Activated naive CD8-positive, alpha-beta T cell treated with anti-CD3 and anti-CD28 coated beads, Interleukin-2, amount 10 ng/mL, durations not matched to agents 7 days and 5 days (primary cell): Measurements from ENCODE around the gene TEX48. TPM values are rescaled to one million over a fixed set of nuclear protein-coding genes. Genes with fewer than 3 reads are reported as not detected.

ENCODE experiments used
- ATAC-seq: fragments of 150-1000 bp; cut with Tn5 transposase; one replicate; pipeline ENCODE4 v1.10.0; 2021; ENCODE audit warnings: low read depth, moderate library complexity
- POLR2A ChIA-PET: fragments of 350-600 bp; sonication (Branson Sonifier 250); formaldehyde crosslinking; loops from one replicate; lab custom pipeline; 2021; ENCODE audit warnings: antibody characterized with exemption; lab: Charles Lee
- DNase-seq: peaks from one replicate; pipeline ENCODE4 v3.0.0; 2021
- H3K27ac Mint-ChIP-seq: one replicate; pipeline ENCODE4 v1.8.0; 2022; ENCODE audit warnings: mild to moderate bottlenecking, mixed read lengths
- H3K27me3 Mint-ChIP-seq: one replicate; pipeline ENCODE4 v1.8.0; 2022; ENCODE audit warnings: mild to moderate bottlenecking, moderate library complexity, mixed read lengths
- H3K36me3 Mint-ChIP-seq: one replicate; pipeline ENCODE4 v1.8.0; 2021; ENCODE audit warnings: mild to moderate bottlenecking, mixed read lengths
- H3K4me1 Mint-ChIP-seq: one replicate; pipeline ENCODE4 v1.8.0; 2021; ENCODE audit warnings: mixed read lengths
- H3K4me3 Mint-ChIP-seq: one replicate; pipeline ENCODE4 v1.8.0; 2022; ENCODE audit warnings: mild to moderate bottlenecking, moderate library complexity, mixed read lengths
- H3K9me3 Mint-ChIP-seq: one replicate; pipeline ENCODE4 v1.8.0; 2021; ENCODE audit warnings: mixed read lengths
- total RNA-seq, 2 experiments: library from RNA; stranded (reverse); gene quantifications; one replicate each; pipeline ENCODE4 v1.2.3, GENCODE V29; 2021

TEX48 gene
- total RNA-seq, 2 experiments from 2014 or later = not detected

GRCh38 chr9:114626415-114627020 is 55.5 kb downstream of the TEX48 start:
- Mint-ChIP-seq H3K36me3 (peaks cover 35% of the 10 kb centered on the region), H3K9me3 (no peaks in the 10 kb centered on the region), H3K27ac (no peak overlapping the region), H3K27me3 (no peaks in the 10 kb centered on the region), H3K4me1 (peaks cover 7% of the 10 kb centered on the region), H3K4me3 (no peak overlapping the region)
- no peak for ATAC-seq
- POLR2A ChIA-PET = interaction anchor here (1.1 kb wide), 1 partner anchor 15 kb away, joined by 3 read pairs; no protein-coding TSS in a partner anchor
- DNase-seq = no peak

GRCh38 chr9:114624677-114625076 is 57.3 kb downstream of the TEX48 start:
- H3K4me1 Mint-ChIP-seq = peaks cover 9% of the 10 kb centered on the region
- peak overlapping the region; percentile 4 for H3K27ac Mint-ChIP-seq

GRCh38 chr9:114621975-114622609 is 59.9 kb downstream of the TEX48 start:
- DNase-seq (no peak), ATAC-seq (no peak)
- Mint-ChIP-seq H3K36me3 (peaks cover 55% of the 10 kb centered on the region), H3K27me3 (no peaks in the 10 kb centered on the region), H3K9me3 (no peaks in the 10 kb centered on the region), H3K4me1 (peaks cover 21% of the 10 kb centered on the region), H3K4me3 (no peak overlapping the region), H3K27ac (no peak overlapping the region)
- POLR2A ChIA-PET = interaction anchor here (1.0 kb wide), 1 partner anchor 10 kb away, joined by 3 read pairs; no protein-coding TSS in a partner anchor

More at GRCh38 chr9:114624677-114625076, 57.3 kb downstream of the TEX48 start:
- Mint-ChIP-seq H3K36me3 (peaks cover 38% of the 10 kb centered on the region), H3K9me3 (no peaks in the 10 kb centered on the region), H3K4me3 (no peak overlapping the region), H3K27me3 (no peaks in the 10 kb centered on the region)
- POLR2A ChIA-PET = no interaction called here
- DNase-seq (no peak), ATAC-seq (no peak)

GRCh38 chr9:114621561-114621960 is 60.4 kb downstream of the TEX48 start:
- no peaks in the 10 kb centered on the region for H3K27me3 Mint-ChIP-seq
- peaks cover 24% of the 10 kb centered on the region for H3K4me1 Mint-ChIP-seq
- DNase-seq (no peak), ATAC-seq (no peak)
- H3K36me3 Mint-ChIP-seq = peaks cover 53% of the 10 kb centered on the region
- H3K4me3 Mint-ChIP-seq = no peak overlapping the region
- no peak overlapping the region for H3K27ac Mint-ChIP-seq
- H3K9me3 Mint-ChIP-seq = no peaks in the 10 kb centered on the region
- POLR2A ChIA-PET = interaction anchor here (1.0 kb wide), 1 partner anchor 9 kb away, joined by 3 read pairs; no protein-coding TSS in a partner anchor

GRCh38 chr9:114619191-114619761 is 62.7 kb downstream of the TEX48 start:
- Mint-ChIP-seq H3K36me3 (peaks cover 56% of the 10 kb centered on the region), H3K27me3 (no peaks in the 10 kb centered on the region), H3K9me3 (no peaks in the 10 kb centered on the region), H3K27ac (peak overlapping the region; percentile 84), H3K4me3 (peak overlapping the region; percentile 69), H3K4me1 (peaks cover 30% of the 10 kb centered on the region)
- POLR2A ChIA-PET = no interaction called here
- ATAC-seq = no peak
- no peak for DNase-seq

- no peaks in the 10 kb centered on the region for H3K9me3 Mint-ChIP-seq
- no peak for ATAC-seq
- peak; percentile 32 for DNase-seq
- POLR2A ChIA-PET = interaction anchor here (0.5 to 1.8 kb wide), 5 partner anchors 14 to 313 kb away, joined by 3 to 10 read pairs (median 6); partner anchors contain the start of gene ATP6V1G1
- H3K27me3 Mint-ChIP-seq = no peaks in the 10 kb centered on the region
- peak overlapping the region; percentile 93 for H3K27ac Mint-ChIP-seq
- peaks cover 48% of the 10 kb centered on the region for H3K36me3 Mint-ChIP-seq
- peaks cover 46% of the 10 kb centered on the region for H3K4me1 Mint-ChIP-seq
- H3K4me3 Mint-ChIP-seq = peak overlapping the region; percentile 71
These were observed 65.1 kb downstream of the TEX48 start for GRCh38 chr9:114616684-114617520.

Other genes starting within 250 kb of the TEX48 start
- gene WHRN, start 176.7 kb downstream of the TEX48 start, total RNA-seq = 10 to 100 TPM; 10.5 TPM
- gene ATP6V1G1, start 94.4 kb downstream of the TEX48 start, total RNA-seq = 10 to 100 TPM; 95.8 to 96.7 TPM
- gene TMEM268, start 70.9 kb downstream of the TEX48 start, total RNA-seq = 10 to 100 TPM; 22.0 to 23.1 TPM
- gene TEX53, start 24.4 kb downstream of the TEX48 start, total RNA-seq = not detected
- gene TNFSF15, start 123.8 kb upstream of the TEX48 start, total RNA-seq = 1 to 10 TPM; 1.0 to 1.2 TPM
- 10 to 100 TPM; 54.2 to 56.4 TPM for gene TNFSF8, start 248.4 kb upstream of the TEX48 start, total RNA-seq